ENCODE results near the gene RIPOR3.

Gene RIPOR3

GRCh38 chr20:50565383-50565782 lies 126.0 kb downstream of the RIPOR3 start:
- TF ChIP-seq CTCF (IDR thresholded peaks at IDR 0.05; ENCODE audit: unreplicated experiment in 3 of 3), result no peak
- H3K9me3 Mint-ChIP-seq, result no peaks in the 10 kb centered on the region
- H3K27ac Mint-ChIP-seq, result no peak overlapping the region
- no peak overlapping the region for H3K4me3 Mint-ChIP-seq
- H3K27me3 Mint-ChIP-seq (ENCODE audit: low read depth), result peaks cover 4% of the 10 kb centered on the region
- peaks cover 57% of the 10 kb centered on the region for H3K36me3 Mint-ChIP-seq (ENCODE audit: low read depth)
- peaks cover 35% of the 10 kb centered on the region for H3K4me1 Mint-ChIP-seq

GRCh38 chr20:50563133-50563944 lies 128.0 kb downstream of the RIPOR3 start:
- Mint-ChIP-seq H3K27ac (no peak overlapping the region), H3K27me3 (ENCODE audit: low read depth) (peaks cover 4% of the 10 kb centered on the region), H3K36me3 (ENCODE audit: low read depth) (peaks cover 53% of the 10 kb centered on the region), H3K9me3 (no peaks in the 10 kb centered on the region), H3K4me1 (peaks cover 32% of the 10 kb centered on the region), H3K4me3 (no peak overlapping the region)
- no peak for TF ChIP-seq CTCF (IDR thresholded peaks at IDR 0.05; ENCODE audit: unreplicated experiment in 3 of 3)

- H3K36me3 Mint-ChIP-seq (ENCODE audit: low read depth), result peaks cover 52% of the 10 kb centered on the region
- no peak for TF ChIP-seq CTCF (IDR thresholded peaks at IDR 0.05; ENCODE audit: unreplicated experiment in 3 of 3)
- H3K27ac Mint-ChIP-seq, result peak overlapping the region in 1 of 3 experiments; percentile 32
- H3K4me1 Mint-ChIP-seq, result peaks cover 32% of the 10 kb centered on the region
- no peak overlapping the region for H3K4me3 Mint-ChIP-seq
- peaks cover 4% of the 10 kb centered on the region for H3K27me3 Mint-ChIP-seq (ENCODE audit: low read depth)
- no peaks in the 10 kb centered on the region for H3K9me3 Mint-ChIP-seq
Observed at GRCh38 chr20:50562262-50562701, 129.1 kb downstream of the RIPOR3 start.

GRCh38 chr20:50561379-50562078 lies 129.8 kb downstream of the RIPOR3 start:
- peak overlapping the region; percentile 26 to 36 (median 32) for H3K27ac Mint-ChIP-seq
- H3K4me1 Mint-ChIP-seq, result peaks cover 32% of the 10 kb centered on the region
- TF ChIP-seq CTCF (IDR thresholded peaks at IDR 0.05; ENCODE audit: unreplicated experiment in 3 of 3), result no peak
- H3K9me3 Mint-ChIP-seq, result no peaks in the 10 kb centered on the region
- no peak overlapping the region for H3K4me3 Mint-ChIP-seq
- H3K36me3 Mint-ChIP-seq (ENCODE audit: low read depth), result peaks cover 48% of the 10 kb centered on the region
- no peaks in the 10 kb centered on the region for H3K27me3 Mint-ChIP-seq (ENCODE audit: low read depth)

- Mint-ChIP-seq H3K9me3 (no peaks in the 10 kb centered on the region), H3K36me3 (ENCODE audit: low read depth) (peaks cover 48% of the 10 kb centered on the region), H3K27ac (peak overlapping the region; percentile 26 to 36 (median 32)), H3K4me1 (peaks cover 32% of the 10 kb centered on the region), H3K27me3 (ENCODE audit: low read depth) (no peaks in the 10 kb centered on the region), H3K4me3 (no peak overlapping the region)
- no peak for TF ChIP-seq CTCF (IDR thresholded peaks at IDR 0.05; ENCODE audit: unreplicated experiment in 3 of 3)
Observed at GRCh38 chr20:50560867-50561266, 130.5 kb downstream of the RIPOR3 start.
